Activated naive CD8-positive, alpha-beta T cell treated with anti-CD3 and anti-CD28 coated beads, Interleukin-2, amount 50 U/mL, for 24 hours (primary cell): ENCODE data around the gene HCN2.
A peak's percentile ranks its signal among the peaks of the same experiment; 100 is the strongest.

Source experiments
- ATAC-seq: fragments of 150-1000 bp; cut with Tn5 transposase; one replicate; pipeline ENCODE4 v1.10.0; 2021
- DNase-seq: peaks from one replicate; pipeline ENCODE4 v3.0.0; 2021
- H3K27ac Mint-ChIP-seq: one replicate; pipeline ENCODE4 v1.8.0; 2021; ENCODE audit warnings: mild to moderate bottlenecking, mixed read lengths
- H3K27me3 Mint-ChIP-seq: one replicate; pipeline ENCODE4 v1.8.0; 2021; ENCODE audit warnings: mixed read lengths
- H3K36me3 Mint-ChIP-seq: one replicate; pipeline ENCODE4 v1.8.0; 2021; ENCODE audit warnings: low read depth, mixed read lengths
- H3K4me1 Mint-ChIP-seq: one replicate; pipeline ENCODE4 v1.8.0; 2021; ENCODE audit warnings: mixed read lengths
- H3K4me3 Mint-ChIP-seq: one replicate; pipeline ENCODE4 v1.8.0; 2021; ENCODE audit warnings: mild to moderate bottlenecking, moderate library complexity, mixed read lengths
- H3K9me3 Mint-ChIP-seq: one replicate; pipeline ENCODE4 v1.8.0; 2021; ENCODE audit warnings: mixed read lengths

HCN2 gene

DNA sequence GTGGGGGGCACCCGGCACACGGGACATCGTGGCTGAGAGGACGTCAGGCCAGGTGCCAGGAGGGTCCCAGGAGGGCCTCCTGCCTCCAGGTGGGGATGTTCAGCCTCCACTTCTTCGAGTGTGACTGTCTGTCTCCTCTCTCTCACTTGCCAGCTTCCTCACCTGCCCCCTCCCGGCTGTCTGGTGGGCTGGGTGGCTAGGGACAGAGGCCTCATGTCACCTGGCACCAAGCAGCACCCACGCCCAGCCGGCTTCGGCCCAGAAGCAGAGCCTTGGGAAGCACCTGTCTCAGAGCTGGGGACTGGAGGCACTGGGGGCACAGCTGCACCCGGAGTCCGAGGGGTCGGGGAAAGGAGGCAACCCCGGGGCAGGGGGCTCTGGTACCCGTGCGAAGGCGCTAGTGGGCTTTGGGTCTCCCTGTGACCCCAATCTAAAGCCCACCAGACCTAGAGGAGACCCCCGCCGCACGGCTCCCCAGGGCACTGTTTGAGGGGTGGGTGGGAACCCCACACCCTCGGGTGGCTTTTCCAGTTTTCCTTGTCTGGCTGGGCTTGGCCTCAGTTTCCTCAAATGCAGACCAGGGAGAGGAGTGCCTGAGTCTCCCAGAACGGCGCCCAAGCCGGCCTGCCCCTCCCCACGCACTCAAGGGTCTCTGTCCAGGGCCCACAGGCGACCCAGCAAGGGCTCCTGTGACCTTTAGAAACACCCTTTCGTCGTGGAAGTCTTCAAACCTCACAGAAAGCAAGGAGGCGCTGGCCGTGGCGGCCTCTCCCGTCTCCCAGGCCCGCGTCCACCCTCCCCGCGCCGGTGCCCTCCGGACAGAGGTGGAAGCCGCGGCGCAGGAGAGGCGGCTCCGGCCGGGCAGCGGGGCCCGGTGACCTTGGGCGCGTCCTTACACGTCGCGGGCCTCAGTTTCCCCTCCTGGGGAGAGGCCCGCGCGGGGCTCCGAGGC is 664 bp upstream of the HCN2 start:
- DNase-seq, result no peak
- Mint-ChIP-seq H3K27me3 (peaks cover 33% of the 10 kb centered on the region), H3K4me1 (peaks cover 4% of the 10 kb centered on the region), H3K27ac (no peak overlapping the region), H3K9me3 (no peaks in the 10 kb centered on the region), H3K4me3 (no peak overlapping the region), H3K36me3 (no peaks in the 10 kb centered on the region)
- ATAC-seq, result no peak

DNA sequence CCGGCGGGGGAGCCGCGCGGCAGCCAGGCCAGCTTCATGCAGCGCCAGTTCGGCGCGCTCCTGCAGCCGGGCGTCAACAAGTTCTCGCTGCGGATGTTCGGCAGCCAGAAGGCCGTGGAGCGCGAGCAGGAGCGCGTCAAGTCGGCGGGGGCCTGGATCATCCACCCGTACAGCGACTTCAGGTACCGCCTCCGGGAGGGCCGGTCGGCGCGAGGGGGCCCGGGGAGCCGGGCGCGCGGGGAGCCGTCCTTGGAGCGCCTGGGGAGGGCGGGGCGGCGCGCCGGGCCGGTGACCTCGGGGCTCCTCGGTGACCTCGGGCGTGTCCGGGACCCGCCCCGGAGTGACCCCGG is 690 bp downstream of the HCN2 start:
- H3K9me3 Mint-ChIP-seq, result no peaks in the 10 kb centered on the region
- peaks cover 3% of the 10 kb centered on the region for H3K4me1 Mint-ChIP-seq
- H3K36me3 Mint-ChIP-seq, result no peaks in the 10 kb centered on the region
- H3K4me3 Mint-ChIP-seq, result no peak overlapping the region
- ATAC-seq, result peak; percentile 30
- H3K27me3 Mint-ChIP-seq, result peaks cover 34% of the 10 kb centered on the region
- no peak for DNase-seq
- no peak overlapping the region for H3K27ac Mint-ChIP-seq

DNA sequence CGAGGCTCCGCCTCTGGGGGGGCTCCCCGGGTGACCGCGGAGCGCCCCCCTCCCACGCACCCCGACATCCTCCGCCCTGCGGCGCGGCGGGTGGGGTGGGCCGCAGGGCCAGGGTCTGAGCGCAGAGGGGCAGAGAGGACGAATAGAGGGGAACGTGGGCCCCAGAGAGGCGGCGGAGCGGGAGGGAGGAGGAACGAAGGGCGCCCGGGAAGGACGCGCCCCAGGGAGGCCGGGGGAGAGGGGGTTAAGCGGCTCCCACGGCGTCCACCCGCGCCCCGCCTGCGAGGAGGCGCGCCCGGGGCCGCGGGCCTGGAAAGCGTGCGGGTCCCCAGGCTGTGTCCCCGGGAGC is 1.0 kb downstream of the HCN2 start:
- Mint-ChIP-seq H3K36me3 (no peaks in the 10 kb centered on the region), H3K4me3 (no peak overlapping the region)
- ATAC-seq, result no peak

DNA sequence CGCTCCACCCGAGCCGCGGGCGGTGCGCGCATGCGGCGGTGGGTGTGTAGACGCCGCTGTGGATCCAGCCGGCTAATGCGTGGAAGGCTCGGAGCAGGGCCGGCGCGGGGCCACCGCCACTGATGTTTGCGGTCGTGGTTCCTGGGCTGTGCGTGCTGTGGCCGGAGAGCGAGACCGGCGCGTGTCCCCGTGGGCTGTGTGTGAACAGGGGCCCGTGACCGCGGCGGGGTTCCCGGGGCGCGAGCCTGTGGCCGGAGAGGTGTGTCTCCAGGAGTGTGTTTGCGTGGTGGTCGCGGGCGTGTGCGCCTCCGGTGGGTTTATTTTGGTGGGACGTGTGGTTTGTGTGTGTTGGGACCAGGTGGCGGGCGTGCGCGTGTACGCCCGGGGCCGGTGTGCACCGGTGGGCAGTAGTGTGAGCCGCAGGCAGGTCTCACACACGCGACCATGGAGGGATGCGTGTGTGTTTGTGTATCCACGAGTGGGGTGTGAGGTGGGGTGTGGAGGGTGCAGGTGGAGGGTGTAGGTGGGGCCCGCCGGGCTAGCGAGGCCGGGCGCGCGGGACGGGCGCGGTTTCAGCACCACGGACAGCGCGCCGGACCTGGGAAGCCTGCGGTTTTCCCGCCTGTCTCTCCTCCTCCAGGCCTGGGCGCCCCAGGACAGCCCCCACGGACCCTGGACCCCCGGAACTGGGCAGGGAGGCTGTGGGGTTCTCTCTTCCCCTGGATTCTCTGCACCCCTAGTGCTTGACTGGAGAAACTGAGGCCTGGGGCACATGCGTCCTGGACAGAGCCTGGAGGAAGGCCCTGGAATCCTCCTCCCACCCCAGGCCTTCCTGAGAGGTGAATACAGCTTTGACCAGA is 1.6 kb downstream of the HCN2 start:
- H3K27ac Mint-ChIP-seq, result no peak overlapping the region
- DNase-seq (no peak), ATAC-seq (no peak)
- H3K36me3 Mint-ChIP-seq, result no peaks in the 10 kb centered on the region
- peaks cover 3% of the 10 kb centered on the region for H3K4me1 Mint-ChIP-seq
- peaks cover 29% of the 10 kb centered on the region for H3K27me3 Mint-ChIP-seq
- H3K4me3 Mint-ChIP-seq, result no peak overlapping the region
- no peaks in the 10 kb centered on the region for H3K9me3 Mint-ChIP-seq

More for the DNA sequence above, 1.0 kb downstream of the HCN2 start:
- no peaks in the 10 kb centered on the region for H3K9me3 Mint-ChIP-seq
- H3K27me3 Mint-ChIP-seq, result peaks cover 34% of the 10 kb centered on the region
- no peak for DNase-seq
- peaks cover 3% of the 10 kb centered on the region for H3K4me1 Mint-ChIP-seq
- H3K27ac Mint-ChIP-seq, result no peak overlapping the region

DNA sequence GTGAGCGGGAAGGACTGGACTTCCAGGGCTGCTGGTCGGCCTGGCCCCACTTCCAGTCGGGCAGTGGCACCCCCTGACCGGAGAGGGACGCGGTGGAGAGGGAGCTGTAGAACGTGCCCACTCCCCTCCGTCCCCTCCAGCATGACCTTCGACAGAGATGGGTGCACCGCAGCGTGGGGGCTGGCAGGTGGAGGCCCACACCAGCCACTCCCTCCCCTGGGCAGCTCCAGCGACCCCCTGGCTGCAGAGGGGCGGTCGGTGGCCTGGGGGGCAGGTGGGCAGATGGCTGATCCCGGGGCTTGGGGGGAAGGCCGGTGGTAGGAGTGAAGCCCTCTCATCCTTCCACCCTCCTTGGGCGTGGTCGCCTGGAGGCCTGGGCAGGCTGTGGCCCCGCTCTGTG is 2.4 kb downstream of the HCN2 start:
- no peak overlapping the region for H3K4me3 Mint-ChIP-seq

DNA sequence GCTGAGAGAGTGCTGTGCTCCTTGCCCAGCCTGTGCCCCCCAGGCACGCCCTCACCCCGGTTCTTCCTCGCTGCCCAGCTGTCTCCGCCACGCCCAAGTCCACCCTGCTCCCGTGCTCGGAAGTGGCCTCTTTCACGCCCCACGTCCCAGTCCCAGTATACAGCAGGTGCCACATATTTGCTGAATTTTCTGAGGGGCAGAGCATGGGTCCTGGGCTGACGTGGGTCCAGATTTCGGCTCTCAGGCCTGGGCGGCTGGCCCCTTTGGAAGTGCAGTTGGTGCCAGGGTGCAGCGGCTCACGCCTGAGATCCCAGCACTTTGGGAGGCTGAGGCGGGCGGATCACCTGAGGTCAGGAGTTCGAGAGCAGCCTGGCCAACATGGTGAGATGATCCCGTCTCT is 3.4 kb downstream of the HCN2 start:
- DNase-seq (no peak), ATAC-seq (no peak)
- no peak overlapping the region for H3K27ac Mint-ChIP-seq
- H3K27me3 Mint-ChIP-seq, result peaks cover 25% of the 10 kb centered on the region
- no peaks in the 10 kb centered on the region for H3K9me3 Mint-ChIP-seq
- no peaks in the 10 kb centered on the region for H3K36me3 Mint-ChIP-seq
- H3K4me3 Mint-ChIP-seq, result no peak overlapping the region
- H3K4me1 Mint-ChIP-seq, result peaks cover 2% of the 10 kb centered on the region

More for the DNA sequence above, 2.4 kb downstream of the HCN2 start:
- ATAC-seq (no peak), DNase-seq (no peak)
- no peaks in the 10 kb centered on the region for H3K9me3 Mint-ChIP-seq
- peaks cover 26% of the 10 kb centered on the region for H3K27me3 Mint-ChIP-seq
- H3K4me1 Mint-ChIP-seq, result peaks cover 3% of the 10 kb centered on the region
- no peaks in the 10 kb centered on the region for H3K36me3 Mint-ChIP-seq
- H3K27ac Mint-ChIP-seq, result no peak overlapping the region

DNA sequence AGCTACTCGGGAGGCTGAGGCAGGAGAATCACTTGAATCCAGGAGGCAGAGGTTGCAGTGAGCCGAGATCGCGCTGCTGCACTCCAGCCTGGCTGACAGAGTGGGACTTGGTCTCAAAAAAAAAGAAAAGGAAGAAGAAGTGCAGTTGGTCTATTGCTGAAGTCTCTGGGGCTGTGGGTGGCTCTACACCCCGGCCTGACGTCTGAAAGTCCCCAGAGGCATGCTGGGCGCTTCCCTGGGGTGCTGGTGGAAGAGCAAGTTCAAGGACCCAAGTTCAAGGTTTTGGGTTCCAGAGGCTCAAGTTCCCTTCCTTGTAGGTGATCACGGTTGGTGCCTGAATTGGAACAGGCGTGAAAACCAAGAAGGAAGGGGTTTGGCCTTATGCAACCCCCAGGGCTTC is 3.8 kb downstream of the HCN2 start:
- peaks cover 2% of the 10 kb centered on the region for H3K4me1 Mint-ChIP-seq
- H3K4me3 Mint-ChIP-seq, result no peak overlapping the region
- H3K36me3 Mint-ChIP-seq, result no peaks in the 10 kb centered on the region
- H3K9me3 Mint-ChIP-seq, result no peaks in the 10 kb centered on the region
- peaks cover 23% of the 10 kb centered on the region for H3K27me3 Mint-ChIP-seq
- DNase-seq, result no peak
- H3K27ac Mint-ChIP-seq, result no peak overlapping the region
- ATAC-seq, result no peak

DNA sequence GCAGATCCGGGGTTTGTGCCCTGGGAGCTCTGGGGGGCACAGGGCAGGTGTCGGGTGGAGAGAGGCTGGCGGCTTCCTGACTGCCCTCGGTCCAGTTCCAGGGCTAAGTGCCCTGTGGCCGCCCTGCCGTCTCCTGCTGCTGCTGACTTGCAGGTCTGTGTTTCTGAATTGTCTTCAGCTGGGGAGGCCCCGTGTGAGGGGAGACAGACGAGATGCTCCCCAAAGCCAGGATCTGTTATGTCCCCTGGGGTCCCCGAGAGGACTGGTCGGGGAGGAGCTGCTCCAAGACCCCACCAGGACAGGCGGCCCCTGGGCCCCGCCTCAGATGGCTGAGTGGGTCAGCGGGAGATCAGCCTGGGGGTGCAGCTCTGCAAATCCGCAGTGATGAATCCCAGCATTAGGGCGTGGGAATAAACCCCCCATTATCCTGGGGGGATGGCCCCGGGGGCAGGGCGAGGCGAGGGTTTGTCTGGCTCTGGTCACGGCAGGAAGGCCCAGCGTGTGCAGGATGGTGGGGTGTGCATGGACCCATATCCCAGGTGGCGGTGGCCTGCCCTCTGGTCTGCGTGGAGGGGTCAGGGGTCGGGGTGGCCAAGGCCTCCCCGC is 4.7 kb downstream of the HCN2 start:
- Mint-ChIP-seq H3K4me3 (no peak overlapping the region), H3K27me3 (peaks cover 15% of the 10 kb centered on the region), H3K4me1 (no peaks in the 10 kb centered on the region), H3K27ac (no peak overlapping the region), H3K36me3 (no peaks in the 10 kb centered on the region), H3K9me3 (no peaks in the 10 kb centered on the region)
- ATAC-seq (no peak), DNase-seq (no peak)

DNA sequence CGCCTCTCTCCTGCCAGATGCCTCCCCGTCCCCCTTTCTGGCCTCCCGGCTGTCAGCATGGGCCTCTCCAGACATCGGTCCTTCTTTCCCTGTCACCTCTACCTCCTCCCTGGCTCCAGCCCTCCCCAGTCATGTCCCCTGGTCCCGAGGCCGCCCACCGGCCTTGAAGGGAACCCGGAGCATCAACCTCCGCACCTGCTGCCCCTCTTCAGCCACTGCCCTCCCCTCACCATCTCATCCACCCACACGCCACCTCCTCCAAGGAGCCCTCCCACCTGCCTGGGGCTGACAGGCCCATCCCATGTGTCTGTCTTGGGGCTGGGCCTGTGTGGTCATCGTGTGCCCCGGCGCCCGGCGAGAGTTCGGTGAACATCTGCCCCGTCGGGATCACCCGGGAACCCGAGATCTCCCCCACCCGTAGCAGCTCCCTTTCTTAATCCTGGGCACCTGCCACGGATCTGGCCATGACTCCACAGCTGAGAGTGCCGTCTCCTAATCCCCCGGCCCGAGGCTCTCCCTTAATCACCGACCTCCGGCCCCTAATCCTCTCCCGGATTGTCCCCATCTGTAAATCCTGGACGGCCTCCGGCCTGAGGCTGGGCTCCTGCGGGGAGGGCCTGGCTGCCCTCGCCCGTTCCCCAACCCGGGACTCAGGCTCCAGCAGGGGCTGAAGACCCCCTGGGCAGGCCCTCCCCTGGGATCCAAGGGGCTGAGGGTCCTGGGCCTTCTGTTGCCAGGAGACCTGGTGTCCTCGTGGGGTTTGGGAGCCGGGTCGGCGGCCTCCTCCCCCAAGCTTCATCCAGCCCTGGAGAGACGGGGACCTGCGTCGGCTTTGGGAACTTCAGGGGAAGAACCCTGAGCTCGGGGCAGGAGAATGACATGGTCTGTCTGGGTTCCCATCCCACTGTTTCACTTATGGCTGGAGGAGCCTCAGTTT is 5.9 kb downstream of the HCN2 start:
- Mint-ChIP-seq H3K4me3 (no peak overlapping the region), H3K9me3 (no peaks in the 10 kb centered on the region), H3K27me3 (peaks cover 15% of the 10 kb centered on the region), H3K27ac (no peak overlapping the region), H3K36me3 (no peaks in the 10 kb centered on the region), H3K4me1 (no peaks in the 10 kb centered on the region)
- ATAC-seq (no peak), DNase-seq (no peak)

DNA sequence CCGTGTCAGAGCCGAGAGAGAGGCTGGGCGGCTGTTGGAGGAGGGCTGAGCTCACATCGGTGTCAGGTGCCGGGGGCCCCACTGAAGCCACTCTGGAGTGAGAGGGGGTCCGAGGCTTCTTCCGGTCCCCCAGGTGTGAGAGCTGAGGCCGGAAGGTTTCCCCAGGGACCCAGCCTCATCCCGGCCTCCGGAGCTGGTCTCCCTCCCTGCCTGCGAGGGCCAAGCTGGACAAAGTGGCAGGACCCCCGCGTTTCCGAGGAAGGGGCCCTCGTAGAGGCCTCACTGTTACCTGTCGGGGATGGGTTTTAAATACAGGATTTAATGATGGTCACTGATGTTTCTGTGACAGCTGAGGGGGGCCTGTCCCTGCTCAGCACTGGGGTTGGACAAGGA is 6.6 kb downstream of the HCN2 start:
- DNase-seq (no peak), ATAC-seq (no peak)
- peaks cover 13% of the 10 kb centered on the region for H3K27me3 Mint-ChIP-seq
- no peaks in the 10 kb centered on the region for H3K36me3 Mint-ChIP-seq
- H3K4me1 Mint-ChIP-seq, result no peaks in the 10 kb centered on the region
- H3K9me3 Mint-ChIP-seq, result no peaks in the 10 kb centered on the region
- no peak overlapping the region for H3K27ac Mint-ChIP-seq
- H3K4me3 Mint-ChIP-seq, result no peak overlapping the region

DNA sequence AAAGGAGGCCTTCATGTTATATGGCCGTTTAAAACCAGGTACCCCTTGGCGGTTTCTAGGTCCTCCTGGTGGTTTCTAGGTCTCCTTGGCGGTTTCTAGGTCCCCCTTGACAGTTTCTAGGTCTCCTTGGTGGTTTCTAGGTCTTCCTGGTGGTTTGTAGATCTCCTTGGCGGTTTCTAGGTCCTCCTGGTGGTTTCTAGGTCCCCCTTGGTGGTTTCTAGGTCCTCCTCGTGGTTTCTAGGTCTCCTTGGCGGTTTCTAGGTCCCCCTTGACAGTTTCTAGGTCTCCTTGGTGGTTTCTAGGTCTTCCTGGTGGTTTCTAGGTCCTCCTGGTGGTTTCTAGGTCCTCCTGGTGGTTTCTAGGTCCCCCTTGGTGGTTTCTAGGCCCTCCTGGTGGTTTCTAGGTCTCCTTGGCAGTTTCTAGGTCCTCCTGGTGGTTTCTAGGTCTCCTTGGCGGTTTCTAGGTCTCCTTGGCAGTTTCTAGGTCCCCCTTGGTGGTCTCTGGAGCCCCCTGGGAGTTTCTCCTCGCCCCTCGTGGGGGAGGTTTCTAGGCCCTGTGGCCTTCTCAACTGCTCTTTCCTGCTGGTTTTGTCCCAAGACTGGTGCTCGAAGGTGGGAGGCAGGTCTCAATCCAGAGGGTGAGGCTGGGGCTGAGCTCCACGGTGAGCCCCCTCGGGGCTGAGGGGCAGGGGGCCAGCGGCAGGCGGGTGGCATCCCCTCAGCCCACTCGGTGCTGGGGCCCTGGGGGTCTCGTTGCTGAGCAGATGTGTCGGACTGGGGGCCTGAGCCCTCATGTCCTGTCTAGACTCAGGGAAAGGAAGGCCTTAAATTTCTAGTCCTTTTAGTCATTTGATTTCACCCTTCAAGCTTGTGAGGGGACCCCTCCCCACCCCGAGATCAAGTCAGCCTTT is 8.0 kb downstream of the HCN2 start:
- no peaks in the 10 kb centered on the region for H3K4me1 Mint-ChIP-seq
- DNase-seq, result no peak
- ATAC-seq, result no peak
- no peak overlapping the region for H3K27ac Mint-ChIP-seq
- peaks cover 7% of the 10 kb centered on the region for H3K27me3 Mint-ChIP-seq
- H3K9me3 Mint-ChIP-seq, result no peaks in the 10 kb centered on the region
- H3K36me3 Mint-ChIP-seq, result no peaks in the 10 kb centered on the region
- H3K4me3 Mint-ChIP-seq, result no peak overlapping the region

DNA sequence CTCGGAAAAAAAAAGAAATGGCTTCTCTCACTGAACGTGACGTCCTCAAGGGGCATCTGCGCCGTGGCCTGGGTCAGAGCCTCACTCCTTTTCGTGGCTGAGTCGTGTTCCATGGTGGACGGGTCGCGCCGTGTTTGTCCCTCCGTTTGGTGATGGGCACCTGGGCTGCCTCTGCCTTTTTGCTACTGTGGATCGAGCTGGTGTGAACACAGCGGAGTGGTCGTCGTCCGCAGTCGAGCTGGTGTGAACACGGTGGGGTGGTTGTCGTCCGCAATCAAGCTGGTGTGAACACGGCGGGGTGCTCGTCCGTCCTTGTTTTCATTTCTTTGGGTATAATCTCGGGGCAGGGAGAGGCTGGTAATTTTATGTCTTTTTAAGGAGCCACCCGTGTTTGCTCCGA is 11.6 kb downstream of the HCN2 start:
- Mint-ChIP-seq H3K4me3 (no peak overlapping the region), H3K27ac (no peak overlapping the region), H3K36me3 (no peaks in the 10 kb centered on the region), H3K4me1 (no peaks in the 10 kb centered on the region), H3K27me3 (no peaks in the 10 kb centered on the region), H3K9me3 (no peaks in the 10 kb centered on the region)
- ATAC-seq (no peak), DNase-seq (no peak)

DNA sequence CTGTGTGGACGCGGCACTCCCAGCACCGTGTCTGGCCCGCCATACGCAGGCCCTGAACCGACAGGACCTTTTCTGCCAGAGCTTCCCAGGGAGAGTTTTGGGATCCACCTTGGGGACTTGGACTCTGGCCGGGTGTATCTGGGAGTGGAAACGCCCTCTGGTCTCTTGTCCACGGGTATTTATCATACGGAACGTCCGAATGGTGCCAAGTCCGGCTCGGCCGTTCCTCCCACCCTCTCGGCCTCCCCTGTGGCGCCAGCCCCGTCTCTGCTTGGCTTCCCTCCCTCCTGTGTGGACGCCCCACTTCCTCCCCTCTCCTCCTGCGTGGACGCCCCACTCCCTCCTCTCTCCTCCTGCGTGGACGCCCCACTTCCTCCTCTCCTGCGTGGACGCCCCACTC is 12.1 kb downstream of the HCN2 start:
- ATAC-seq (no peak), DNase-seq (no peak)
- Mint-ChIP-seq H3K4me3 (no peak overlapping the region), H3K9me3 (no peaks in the 10 kb centered on the region), H3K27ac (no peak overlapping the region), H3K4me1 (no peaks in the 10 kb centered on the region), H3K36me3 (no peaks in the 10 kb centered on the region), H3K27me3 (no peaks in the 10 kb centered on the region)
